Smooth muscle cell of the brain vasculature (primary cell): Measurements from ENCODE around the gene DPP7.

Experiments used
- DNase-seq: peaks from one replicate; pipeline ENCODE4 v3.0.0-alpha.2; 2012; ENCODE audit warnings: low read depth, low spot score

DPP7 gene

GRCh38 chr9:137114613-137115393 is at the start of gene DPP7:
Gene DPP7, minus strand, starts transcription at chr9:137114733. Its CDS starts 20 bp downstream, at chr9:137114713.
- DNase-seq: no peak

DNA sequence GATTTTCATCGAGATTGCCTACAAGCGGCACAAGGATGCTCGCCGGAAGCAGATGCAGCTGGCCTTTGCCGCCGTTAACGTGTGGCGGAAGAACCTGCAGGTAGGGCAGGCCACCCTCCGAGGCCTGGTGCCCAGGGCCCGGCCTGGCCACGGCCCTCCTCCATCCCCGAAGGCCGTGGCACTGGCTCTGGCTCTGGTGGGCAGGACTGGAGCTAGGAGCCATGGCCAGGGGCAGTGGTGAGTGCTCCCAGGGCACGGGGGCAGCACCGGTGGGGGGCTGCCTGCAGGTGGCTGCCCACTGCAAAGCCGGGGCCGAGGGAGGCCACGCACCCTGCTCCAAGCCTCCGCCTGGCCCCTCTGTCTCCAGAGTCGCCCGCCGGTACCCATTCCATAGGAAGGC is 49.3 kb upstream of the DPP7 start:
- no peak for DNase-seq

DNA sequence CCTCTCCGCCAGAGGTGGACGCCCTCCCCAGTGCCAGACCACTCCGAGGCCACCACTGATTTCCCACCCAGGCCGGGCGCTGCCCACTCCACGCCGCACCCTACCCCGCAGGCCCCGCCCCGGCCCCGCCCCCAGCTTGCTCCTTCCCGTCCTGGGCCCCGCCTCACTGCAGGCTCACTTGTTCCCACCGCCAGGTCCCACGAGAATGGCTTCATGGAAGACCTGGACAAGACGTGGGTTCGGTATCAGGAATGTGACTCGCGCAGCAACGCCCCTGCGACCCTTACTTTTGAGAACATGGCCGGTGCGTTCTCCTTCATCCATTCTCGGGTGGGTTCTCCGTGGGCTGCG is 48.8 kb upstream of the DPP7 start:
- DNase-seq: no peak

DNA sequence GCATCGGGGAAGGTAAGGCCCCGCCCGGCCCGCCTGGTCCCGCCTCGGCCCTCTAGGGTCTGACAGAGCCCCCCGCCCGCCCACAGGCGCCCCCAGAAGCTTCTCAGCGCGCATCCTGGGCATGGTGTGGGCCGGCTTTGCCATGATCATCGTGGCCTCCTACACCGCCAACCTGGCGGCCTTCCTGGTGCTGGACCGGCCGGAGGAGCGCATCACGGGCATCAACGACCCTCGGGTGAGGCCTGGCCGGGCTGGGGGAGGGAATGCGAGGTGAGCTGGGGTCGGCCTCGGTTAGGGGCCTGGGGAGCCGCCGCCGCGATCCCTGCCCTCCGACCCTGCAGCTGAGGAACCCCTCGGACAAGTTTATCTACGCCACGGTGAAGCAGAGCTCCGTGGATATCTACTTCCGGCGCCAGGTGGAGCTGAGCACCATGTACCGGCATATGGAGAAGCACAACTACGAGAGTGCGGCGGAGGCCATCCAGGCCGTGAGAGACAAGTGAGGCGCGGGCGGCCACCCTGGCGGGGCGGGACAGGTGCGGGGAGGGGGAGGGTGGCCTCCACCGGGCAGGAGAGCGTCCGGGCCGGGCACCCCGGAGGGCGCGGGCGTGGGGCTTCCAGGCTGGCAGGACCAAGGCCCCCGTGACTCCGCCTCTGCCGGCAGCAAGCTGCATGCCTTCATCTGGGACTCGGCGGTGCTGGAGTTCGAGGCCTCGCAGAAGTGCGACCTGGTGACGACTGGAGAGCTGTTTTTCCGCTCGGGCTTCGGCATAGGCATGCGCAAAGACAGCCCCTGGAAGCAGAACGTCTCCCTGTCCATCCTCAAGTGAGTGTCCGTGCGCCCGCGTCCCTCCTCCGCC is 48.2 kb upstream of the DPP7 start:
- no peak for DNase-seq

DNA sequence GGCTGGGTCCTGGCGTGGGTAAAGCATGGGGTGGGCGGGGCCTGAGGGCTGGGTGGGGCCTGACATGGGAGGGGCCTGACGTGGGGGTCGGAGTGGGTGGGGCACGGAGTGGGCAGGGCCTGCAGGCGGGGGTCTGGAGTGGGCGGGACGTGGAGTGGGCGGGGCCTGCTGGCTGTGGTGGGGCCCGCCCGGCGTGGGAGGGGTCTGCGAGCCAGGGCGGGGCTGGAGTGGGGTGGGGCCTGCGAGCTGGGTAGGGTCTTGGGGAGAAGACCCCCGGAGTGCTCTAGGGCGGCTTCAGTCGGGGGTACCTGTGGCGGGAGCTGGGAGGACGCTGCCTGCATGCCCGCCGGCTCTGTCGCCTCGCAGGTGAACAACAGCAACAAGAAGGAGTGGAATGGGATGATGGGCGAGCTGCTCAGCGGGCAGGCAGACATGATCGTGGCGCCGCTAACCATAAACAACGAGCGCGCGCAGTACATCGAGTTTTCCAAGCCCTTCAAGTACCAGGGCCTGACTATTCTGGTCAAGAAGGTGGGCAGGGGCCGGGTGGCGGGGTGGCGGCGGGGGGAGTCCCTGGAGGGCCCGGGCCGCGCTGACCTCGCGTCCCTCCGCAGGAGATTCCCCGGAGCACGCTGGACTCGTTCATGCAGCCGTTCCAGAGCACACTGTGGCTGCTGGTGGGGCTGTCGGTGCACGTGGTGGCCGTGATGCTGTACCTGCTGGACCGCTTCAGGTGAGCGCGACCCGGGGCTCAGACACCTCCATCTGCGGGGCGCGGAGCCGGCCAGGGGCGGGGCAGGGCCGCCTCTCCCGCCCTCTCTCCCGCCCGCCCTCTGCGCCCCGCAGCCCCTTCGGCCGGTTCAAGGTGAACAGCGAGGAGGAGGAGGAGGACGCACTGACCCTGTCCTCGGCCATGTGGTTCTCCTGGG is 47.3 kb upstream of the DPP7 start:
- DNase-seq: no peak

- no peak for DNase-seq
Observed at GRCh38 chr9:137160716-137161557, 46.4 kb upstream of the DPP7 start.

- DNase-seq: no peak
Observed at GRCh38 chr9:137160054-137160425, 45.5 kb upstream of the DPP7 start.

DNA sequence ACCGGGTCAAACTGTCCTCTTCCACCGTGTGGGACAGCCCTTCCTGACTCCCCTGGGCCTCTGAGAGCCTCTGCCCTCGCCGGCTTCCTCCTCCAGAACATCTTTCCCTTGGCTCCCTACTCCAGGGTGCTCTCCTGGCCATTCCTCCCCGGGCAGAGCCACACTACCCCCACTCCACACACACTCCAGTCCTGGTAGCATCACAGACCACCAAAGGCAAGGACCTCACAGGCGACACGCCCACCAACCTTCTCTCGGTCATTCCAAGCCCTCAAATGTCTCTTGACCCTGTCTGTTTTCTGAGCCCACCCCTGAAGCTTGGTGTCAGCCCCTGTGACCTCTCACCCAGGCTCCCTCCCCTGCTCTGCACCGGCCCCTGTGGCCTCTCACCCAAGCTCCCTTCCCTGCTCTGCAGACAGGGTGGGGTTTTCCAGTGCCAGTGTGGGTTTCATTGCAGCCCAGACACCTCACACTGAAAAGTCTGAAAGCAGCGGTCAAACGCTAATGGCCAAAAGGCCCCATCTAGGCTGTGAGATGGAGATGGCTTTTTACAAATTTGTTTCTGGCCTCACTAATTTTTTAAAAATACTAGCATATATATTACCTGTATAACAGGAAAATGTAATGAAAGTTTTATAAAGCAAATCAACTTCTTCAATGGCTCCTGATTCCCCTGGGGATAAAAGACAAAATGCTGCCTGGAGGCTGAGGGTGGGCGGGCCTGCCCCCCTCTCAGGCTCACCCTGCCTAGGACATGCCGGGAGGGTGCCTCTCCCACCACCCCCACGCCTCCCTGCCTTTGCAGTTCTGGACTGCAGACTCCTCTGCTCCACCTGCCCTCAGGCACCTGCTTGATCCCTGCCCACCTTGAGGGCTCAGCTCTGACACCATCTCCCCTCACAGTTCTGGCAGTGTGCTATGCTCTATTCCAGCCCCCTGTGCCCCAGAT is 44.8 kb upstream of the DPP7 start:
- no peak for DNase-seq

DNA sequence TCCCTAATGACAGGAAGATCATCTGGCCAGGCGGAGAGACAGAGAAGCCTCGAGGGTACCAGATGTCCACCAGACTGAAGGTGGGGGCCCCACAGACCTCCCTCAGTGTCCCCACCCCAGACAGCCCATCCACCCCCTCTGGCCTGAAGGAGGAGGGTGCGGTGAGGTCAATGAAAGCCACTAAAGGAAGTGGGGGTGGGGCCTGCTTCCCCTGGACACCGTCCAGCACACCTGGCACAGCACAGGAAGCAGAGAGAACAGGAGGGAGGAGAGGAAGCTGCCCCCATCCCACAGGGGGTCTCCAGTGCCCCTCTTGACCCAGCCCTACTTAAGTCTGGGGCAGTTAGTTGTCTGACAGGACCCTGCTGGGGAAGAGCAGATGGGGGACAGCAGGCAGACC is 44.1 kb upstream of the DPP7 start:
- DNase-seq: no peak

DNA sequence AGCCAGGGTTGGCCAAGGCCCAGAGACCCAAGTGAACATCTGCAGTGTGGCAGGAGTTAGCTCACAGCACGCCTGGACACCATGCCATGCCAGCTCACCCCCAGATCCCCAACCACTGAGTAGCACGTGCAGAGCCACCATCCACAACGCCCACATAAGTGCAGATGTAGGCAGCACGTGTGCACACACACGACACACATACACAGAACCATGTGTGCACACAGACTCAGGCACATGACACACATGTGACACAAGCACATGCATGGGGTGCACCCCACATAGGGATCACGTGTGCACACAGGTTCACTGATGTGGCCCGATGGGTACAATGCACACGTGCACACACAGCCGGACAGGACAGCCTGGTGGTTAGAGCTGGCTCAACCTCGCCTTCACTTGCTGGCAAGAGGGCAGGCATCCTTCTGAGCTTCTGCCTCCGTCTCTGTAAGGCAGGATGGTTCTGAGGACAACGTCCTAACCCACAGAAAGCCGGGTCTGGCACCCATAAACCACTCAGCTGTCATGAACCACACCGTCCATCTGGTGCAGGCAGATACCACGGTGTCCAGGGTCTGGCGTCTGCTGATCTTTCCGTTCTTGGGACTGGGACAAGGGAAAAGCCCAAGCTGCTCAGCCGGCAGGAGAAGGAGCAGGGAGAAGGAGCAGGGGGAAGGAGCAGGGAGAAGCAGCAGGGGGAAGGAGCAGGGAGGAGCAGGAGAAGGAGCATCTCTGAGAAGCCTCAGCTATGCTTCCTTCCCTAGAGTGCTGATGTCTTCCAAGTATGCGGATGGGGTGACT is 43.3 kb upstream of the DPP7 start:
- DNase-seq: no peak

- DNase-seq: no peak
Observed at GRCh38 chr9:137156567-137157375, 42.2 kb upstream of the DPP7 start.

DNA sequence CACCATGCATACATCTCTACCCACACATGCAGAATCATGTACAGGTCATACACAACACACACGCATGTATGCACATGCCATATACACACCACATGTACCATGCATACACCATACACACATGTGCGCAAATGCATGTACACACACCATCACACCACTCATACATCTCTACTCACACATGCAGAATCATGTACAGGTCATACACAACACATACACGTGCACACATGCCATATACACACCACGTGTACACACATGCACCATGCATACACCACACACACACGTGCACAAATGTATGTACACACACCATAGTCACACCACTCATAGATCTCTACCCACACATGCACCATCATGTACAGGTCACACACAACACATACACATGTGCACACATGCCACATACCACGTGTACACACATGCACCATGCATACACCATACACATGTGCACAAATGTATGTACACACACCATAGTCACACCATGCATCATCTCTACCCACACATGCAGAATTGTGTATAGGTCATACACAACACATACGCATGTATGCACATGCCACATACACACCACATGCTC is 38.4 kb upstream of the DPP7 start:
- no peak for DNase-seq

GRCh38 chr9:137150617-137151457 is 36.3 kb upstream of the DPP7 start:
- DNase-seq: no peak

DNA sequence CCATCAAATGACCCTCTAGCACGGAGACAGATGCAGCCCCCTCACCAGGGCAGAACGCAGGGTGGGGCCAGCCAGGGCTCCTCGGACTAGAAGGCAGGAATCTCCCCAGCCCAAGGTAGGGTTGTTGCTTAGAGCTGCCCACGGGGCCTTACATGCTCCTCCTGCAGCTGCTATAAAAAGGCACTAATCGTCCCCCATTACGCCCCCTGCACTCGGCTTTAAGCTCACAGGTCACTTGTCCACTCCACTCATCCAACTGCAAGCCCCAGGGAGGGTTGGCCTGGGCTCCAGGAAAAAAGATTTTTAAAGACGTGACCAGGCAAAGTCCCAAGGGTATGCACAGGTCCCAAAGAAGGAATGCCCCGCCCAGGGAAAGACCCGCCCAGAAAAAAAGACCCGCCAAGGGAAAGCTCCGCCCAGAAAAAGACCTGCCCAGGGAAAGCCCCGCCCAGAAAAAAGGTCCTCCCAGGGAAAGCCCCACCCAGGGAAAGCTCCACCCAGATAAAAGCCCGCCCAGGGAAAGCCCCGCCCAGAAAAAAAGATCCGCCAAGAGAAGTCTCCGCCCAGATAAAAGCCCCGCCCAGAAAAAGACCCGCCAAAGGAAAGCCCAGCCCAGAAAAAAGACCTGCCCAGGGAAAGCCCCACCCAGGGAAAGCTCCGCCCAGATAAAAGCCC is 35.5 kb upstream of the DPP7 start:
- DNase-seq: no peak

DNA sequence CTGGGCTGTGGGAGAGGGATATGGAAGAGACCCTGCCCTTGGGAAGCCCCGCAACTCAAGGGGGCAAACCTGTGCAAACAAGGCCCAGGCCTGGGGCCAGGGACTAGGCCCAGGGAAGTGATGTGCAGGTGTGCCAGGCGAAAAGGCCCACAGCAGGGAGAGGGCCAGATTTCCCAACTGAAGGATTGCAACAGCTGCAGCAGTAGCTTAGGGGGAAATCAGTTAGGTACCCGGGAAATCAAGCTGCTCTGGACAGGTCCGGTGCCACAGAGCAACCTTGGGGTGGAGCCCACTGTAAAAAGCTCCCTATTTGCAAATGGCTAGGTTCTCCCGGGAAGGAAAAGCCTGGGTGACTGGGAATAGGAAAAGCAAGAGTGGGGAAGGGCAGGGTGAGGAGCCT is 34.8 kb upstream of the DPP7 start:
- no peak for DNase-seq

DNA sequence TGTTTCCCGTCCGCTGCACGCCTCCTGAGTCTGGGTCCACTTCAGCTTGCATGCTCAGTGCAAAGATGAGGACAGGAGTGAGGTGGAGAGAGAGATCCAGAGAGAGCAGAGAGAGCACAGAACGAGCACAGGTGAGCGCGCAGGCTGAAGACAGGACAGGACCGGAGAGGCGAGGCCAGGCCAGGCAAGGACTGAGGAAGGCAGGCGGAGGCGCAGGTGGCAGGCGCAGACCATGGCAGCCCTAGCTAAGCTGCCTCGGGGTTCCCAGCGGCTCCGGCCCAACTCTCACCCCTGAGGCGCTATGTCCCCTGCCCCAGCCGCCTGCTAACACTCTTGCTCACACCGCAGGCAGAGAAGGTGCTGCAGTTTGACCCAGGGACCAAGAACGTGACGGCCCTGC is 34.1 kb upstream of the DPP7 start:
- DNase-seq: no peak
